SU-DHL-6 (cell line): ENCODE measurements around the gene TMEM119.

ENCODE experiments used
- EZH2phosphoT487 ChIP-seq: fragments of 200-600 bp; sonication (generic), shearing (Covaris generic); conservative IDR thresholded peaks from 2 replicates; pipeline ENCODE4 v1.6.1; 2018; ENCODE audit warnings: mild to moderate bottlenecking, antibody characterized with exemption, low read length, moderate library complexity, mixed read lengths
- TF ChIP-seq, protein P1 (sequence below): fragments of 200-600 bp; sonication (generic); IDR thresholded peaks from one replicate; pipeline ENCODE4 v1.5.1; 2017; ENCODE audit warnings: antibody characterized with exemption, mild to moderate bottlenecking, low read length, moderate library complexity; ENCODE audit not compliant: insufficient read depth, poor library complexity, severe bottlenecking

DNA sequence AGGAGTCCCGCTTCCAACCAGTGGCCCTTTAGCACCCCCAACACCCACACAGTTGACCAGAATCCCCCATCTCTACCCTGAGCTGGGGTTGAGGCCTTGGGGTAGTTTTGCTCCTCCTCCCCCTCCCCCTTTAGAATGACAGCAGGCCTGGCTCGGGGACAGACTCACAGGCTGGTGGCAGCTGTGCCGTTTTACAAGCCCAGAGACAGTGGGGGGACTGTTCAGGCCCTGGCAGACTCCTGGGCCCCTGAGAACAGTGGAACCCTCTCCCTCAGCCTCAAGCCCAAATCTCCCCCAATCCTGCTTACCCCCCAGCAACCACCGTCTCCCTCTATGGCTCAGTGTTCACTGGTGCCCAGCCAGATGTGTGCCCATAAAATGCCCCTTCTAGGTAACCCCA is 10.1 kb downstream of the TMEM119 start:
- TF ChIP-seq EZH2phosphoT487 = no peak
- TF ChIP-seq, protein P1, sequence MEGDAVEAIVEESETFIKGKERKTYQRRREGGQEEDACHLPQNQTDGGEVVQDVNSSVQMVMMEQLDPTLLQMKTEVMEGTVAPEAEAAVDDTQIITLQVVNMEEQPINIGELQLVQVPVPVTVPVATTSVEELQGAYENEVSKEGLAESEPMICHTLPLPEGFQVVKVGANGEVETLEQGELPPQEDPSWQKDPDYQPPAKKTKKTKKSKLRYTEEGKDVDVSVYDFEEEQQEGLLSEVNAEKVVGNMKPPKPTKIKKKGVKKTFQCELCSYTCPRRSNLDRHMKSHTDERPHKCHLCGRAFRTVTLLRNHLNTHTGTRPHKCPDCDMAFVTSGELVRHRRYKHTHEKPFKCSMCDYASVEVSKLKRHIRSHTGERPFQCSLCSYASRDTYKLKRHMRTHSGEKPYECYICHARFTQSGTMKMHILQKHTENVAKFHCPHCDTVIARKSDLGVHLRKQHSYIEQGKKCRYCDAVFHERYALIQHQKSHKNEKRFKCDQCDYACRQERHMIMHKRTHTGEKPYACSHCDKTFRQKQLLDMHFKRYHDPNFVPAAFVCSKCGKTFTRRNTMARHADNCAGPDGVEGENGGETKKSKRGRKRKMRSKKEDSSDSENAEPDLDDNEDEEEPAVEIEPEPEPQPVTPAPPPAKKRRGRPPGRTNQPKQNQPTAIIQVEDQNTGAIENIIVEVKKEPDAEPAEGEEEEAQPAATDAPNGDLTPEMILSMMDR = no peak
